SK-N-SH (cell line): ENCODE data around the gene SSBP2. TPM values are rescaled to one million over a fixed set of nuclear protein-coding genes. Genes with fewer than 3 reads are reported as not detected.

ENCODE experiments used
- CTCF ChIA-PET: fragments of 300-600, 350-600 bp; formaldehyde crosslinking; extraction: SDS; loops from one replicate; lab custom pipeline; 2021; lab: Yijun Ruan, JAX
- POLR2A ChIA-PET: fragments of 350-600 bp; sonication (Branson Sonifier 250); formaldehyde crosslinking; extraction: SDS; loops from one replicate; lab custom pipeline; 2020; ENCODE audit warnings: antibody characterized with exemption, inconsistent platforms; lab: Yijun Ruan, JAX
- DNase-seq: peaks from one replicate; pipeline ENCODE4 v3.0.0; 2012
- H2AFZ ChIP-seq: fragments of 200-600 bp; sonication (generic); 2 replicates; pipeline ENCODE4 v1.8.1; 2016; ENCODE audit warnings: antibody characterized with exemption, mild to moderate bottlenecking, low read depth
- H3F3A ChIP-seq: fragments of 200-600 bp; sonication (generic); replicated peaks from 2 replicates; pipeline ENCODE3; 2016; ENCODE audit warnings: antibody characterized with exemption, mild to moderate bottlenecking; ENCODE audit not compliant: insufficient read depth
- H3K27ac ChIP-seq, 2 experiments: fragments of 200-500 bp in 1 of 2; fragments of 200-600 bp in 1 of 2; sonication (Bioruptor generic) in 1 of 2; sonication (generic), shearing (Covaris generic) in 1 of 2; 2 replicates each; pipeline versions ENCODE4 v1.5.1 to v1.6.1; 2014 to 2016; ENCODE audit warnings: low read depth in 2 of 2, inconsistent platforms in 1 of 2, low read length in 1 of 2, mild to moderate bottlenecking in 1 of 2, mixed read lengths in 1 of 2
- H3K27me3 ChIP-seq: fragments of 200-600 bp; sonication (generic), shearing (Covaris generic); 2 replicates; pipeline ENCODE4 v1.6.1; 2016; ENCODE audit warnings: mixed run types; ENCODE audit not compliant: insufficient read depth
- H3K36me3 ChIP-seq, 2 experiments: fragments of 200-500 bp in 1 of 2; fragments of 200-600 bp in 1 of 2; sonication (Bioruptor generic) in 1 of 2; sonication (generic) in 1 of 2; replicated peaks in 1 of 2; 2 replicates each; pipeline versions ENCODE3 to v1.5.1; 2014 to 2016; ENCODE audit warnings: low read length in 1 of 2, mild to moderate bottlenecking in 1 of 2; ENCODE audit not compliant: insufficient read depth in 2 of 2, control insufficient read depth in 1 of 2
- H3K4me1 ChIP-seq, 2 experiments: fragments of 200-500 bp in 1 of 2; fragments of 200-600 bp in 1 of 2; sonication (Bioruptor generic) in 1 of 2; sonication (generic), shearing (Covaris generic) in 1 of 2; 2 replicates each; pipeline versions ENCODE4 v1.5.1 to v1.6.1; 2014 to 2016; ENCODE audit warnings: low read depth in 1 of 2, low read length in 1 of 2, mixed run types in 1 of 2; ENCODE audit not compliant: insufficient read depth in 2 of 2, control insufficient read depth in 1 of 2
- H3K4me2 ChIP-seq: fragments of 200-600 bp; sonication (generic), shearing (Covaris generic); 2 replicates; pipeline ENCODE4 v1.6.1; 2017; ENCODE audit warnings: mixed run types
- H3K4me3 ChIP-seq, 2 experiments: fragments of 200-500 bp in 1 of 2; fragments of 200-600 bp in 1 of 2; sonication (Bioruptor generic) in 1 of 2; sonication (generic), shearing (Covaris generic) in 1 of 2; 2 replicates each; pipeline versions ENCODE4 v1.5.1 to v1.8.1; 2014 to 2016; ENCODE audit warnings: low read depth in 2 of 2, inconsistent platforms in 1 of 2, low read length in 1 of 2, mild to moderate bottlenecking in 1 of 2, mixed read lengths in 1 of 2, moderate library complexity in 1 of 2
- H3K79me2 ChIP-seq: fragments of 200-600 bp; sonication (generic); 2 replicates; pipeline ENCODE4 v1.8.1; 2017; ENCODE audit warnings: mild to moderate bottlenecking; ENCODE audit not compliant: insufficient read depth
- H3K9ac ChIP-seq: fragments of 200-600 bp; sonication (generic); 2 replicates; pipeline ENCODE4 v1.6.1; 2017; ENCODE audit warnings: mixed run types
- H3K9me2 ChIP-seq: fragments of 200-600 bp; sonication (generic); 2 replicates; pipeline ENCODE4 v1.6.1; 2017; ENCODE audit warnings: mixed run types
- H3K9me3 ChIP-seq: fragments of 200-600 bp; sonication (generic); 2 replicates; pipeline ENCODE4 v1.6.1; 2017; ENCODE audit warnings: mixed run types, mild to moderate bottlenecking, moderate library complexity
- H4K20me1 ChIP-seq: fragments of 200-600 bp; sonication (generic); 2 replicates; pipeline ENCODE4 v1.6.1; 2017; ENCODE audit warnings: mild to moderate bottlenecking, mixed run types; ENCODE audit not compliant: insufficient read depth
- EZH2phosphoT487 ChIP-seq: fragments of 200-600 bp; sonication (generic); IDR thresholded peaks from 2 replicates; pipeline ENCODE4 v1.6.1; 2017; ENCODE audit warnings: low read depth, mixed run types, mild to moderate bottlenecking, antibody characterized with exemption, moderate library complexity, borderline replicate concordance
- FOSL2 ChIP-seq: IDR thresholded peaks from 2 replicates; pipeline ENCODE4 v1.4.0; 2012; ENCODE audit warnings: low read depth, mild to moderate bottlenecking, moderate library complexity, borderline replicate concordance
- FOXM1 ChIP-seq: IDR thresholded peaks from 2 replicates; pipeline ENCODE4 v1.4.0; 2012; ENCODE audit warnings: low read depth, mild to moderate bottlenecking
- GABPA ChIP-seq: IDR thresholded peaks from 2 replicates; pipeline ENCODE4 v1.4.0; 2012; ENCODE audit warnings: low read depth, mild to moderate bottlenecking
- GATA2 ChIP-seq: sonication (generic); formaldehyde crosslinking; IDR thresholded peaks from 2 replicates; pipeline ENCODE4 v1.5.0; 2020; ENCODE audit warnings: mild to moderate bottlenecking, missing genetic modification reagents
- JUND ChIP-seq: IDR thresholded peaks from 2 replicates; pipeline ENCODE4 v1.4.0; 2012
- MAX ChIP-seq: IDR thresholded peaks from 2 replicates; pipeline ENCODE4 v1.4.0; 2012; ENCODE audit warnings: low read depth
- MXI1 ChIP-seq: IDR thresholded peaks from 2 replicates; pipeline ENCODE4 v1.6.1; 2012; ENCODE audit warnings: mild to moderate bottlenecking, low read depth, low read length, improper control_type of control experiment
- NFIC ChIP-seq: IDR thresholded peaks from 2 replicates; pipeline ENCODE4 v1.4.0; 2012; ENCODE audit warnings: borderline replicate concordance
- PBX3 ChIP-seq: IDR thresholded peaks from 2 replicates; pipeline ENCODE4; 2012
- POLR2AphosphoS5 ChIP-seq: IDR thresholded peaks from 2 replicates; pipeline ENCODE4 v1.6.1; 2012; ENCODE audit warnings: low read depth, low read length
- RAD21 ChIP-seq: IDR thresholded peaks from 2 replicates; pipeline ENCODE4 v1.6.1; 2012; ENCODE audit warnings: mild to moderate bottlenecking, low read length
- RXRA ChIP-seq: IDR thresholded peaks from 2 replicates; pipeline ENCODE4 v1.4.0; 2012; ENCODE audit warnings: low read depth, mild to moderate bottlenecking, borderline replicate concordance
- SIN3A ChIP-seq: IDR thresholded peaks from 2 replicates; pipeline ENCODE4 v1.6.1; 2012; ENCODE audit warnings: low read depth, mild to moderate bottlenecking, low read length, moderate library complexity, borderline replicate concordance
- TAF1 ChIP-seq: IDR thresholded peaks from 2 replicates; pipeline ENCODE4 v1.6.1; 2012; ENCODE audit warnings: low read depth, mild to moderate bottlenecking, low read length, moderate library complexity, borderline replicate concordance
- USF2 ChIP-seq: fragments of 150-350 bp; IDR thresholded peaks from 2 replicates; pipeline ENCODE4 v1.6.1; 2017; ENCODE audit warnings: antibody characterized with exemption, low read length, low read depth, borderline replicate concordance
- YY1 ChIP-seq: IDR thresholded peaks from 2 replicates; pipeline ENCODE4 v1.4.0; 2012; ENCODE audit warnings: low read depth, mild to moderate bottlenecking
- WGBS: methylation state at CpG from one replicate; pipeline ENCODE4 v1.1.6; 2017; ENCODE audit warnings: low lambda C conversion rate; 5-methylcytosine and 5-hydroxymethylcytosine counted together
- polyA plus RNA-seq, 3 experiments: library from polyadenylated mRNA; depleted of rRNA; stranded (reverse); fragments of >200 nt; gene quantifications; 2 replicates each; pipeline ENCODE4 v1.2.3, GENCODE V29; 2012

The SSBP2 gene
- polyA plus RNA-seq, 1 of the 3 experiments (the other 2 are of a cell fraction), result 35.3 TPM

GRCh38 chr5:81794226-81794625 is 43.3 kb upstream of the SSBP2 start:
- ChIA-PET CTCF (interaction anchor here (1.0 kb wide), 1 partner anchor 63 kb away, joined by 3 read pairs; no protein-coding TSS in a partner anchor), POLR2A (no interaction called here)
- Histone ChIP-seq H3K36me3 (no peaks in the 10 kb centered on the region), H3K79me2 (no peaks in the 10 kb centered on the region), H3K9me3 (no peaks in the 10 kb centered on the region), H2AFZ (no peak overlapping the region), H3F3A (no peaks in the 10 kb centered on the region), H4K20me1 (no peaks in the 10 kb centered on the region), H3K4me3 (no peak overlapping the region), H3K27ac (no peak overlapping the region), H3K4me2 (no peak overlapping the region), H3K9ac (no peak overlapping the region), H3K9me2 (no peaks in the 10 kb centered on the region), H3K4me1 (no peaks in the 10 kb centered on the region), H3K27me3 (no peaks in the 10 kb centered on the region)
- no peak for TF ChIP-seq TAF1
- no peak for TF ChIP-seq POLR2AphosphoS5
- TF ChIP-seq GATA2 (CRISPR knock-in tag), result no peak
- TF ChIP-seq MAX, result no peak
- no peak for TF ChIP-seq MXI1
- TF ChIP-seq USF2, result no peak
- whole genome bisulfite sequencing, result 89% methylated on average over 4 of the region's 4 CpGs
- DNase-seq, result no peak

- Histone ChIP-seq H3K4me3 (no peak overlapping the region), H4K20me1 (no peaks in the 10 kb centered on the region), H3K9me2 (no peaks in the 10 kb centered on the region), H3K4me1 (peaks cover 13 to 23% of the 10 kb centered on the region in 2 experiments; a peak in 3 of 4 replicates), H3K79me2 (no peaks in the 10 kb centered on the region), H3K27ac (no peak overlapping the region), H3K4me2 (no peak overlapping the region), H3K36me3 (no peaks in the 10 kb centered on the region), H2AFZ (no peak overlapping the region), H3K9ac (no peak overlapping the region), H3F3A (no peaks in the 10 kb centered on the region), H3K27me3 (no peaks in the 10 kb centered on the region), H3K9me3 (no peaks in the 10 kb centered on the region)
- no peak for DNase-seq
- 90% methylated on average over 9 of the region's 9 CpGs for whole genome bisulfite sequencing
- TF ChIP-seq RXRA (no peak), FOXM1 (no peak), GABPA (no peak), USF2 (no peak), JUND (no peak), NFIC (no peak), PBX3 (no peak), RAD21 (no peak), EZH2phosphoT487 (no peak), FOSL2 (no peak), SIN3A (no peak), GATA2 (CRISPR knock-in tag) (no peak), YY1 (no peak)
- POLR2A ChIA-PET, result no interaction called here
- CTCF ChIA-PET, result interaction anchor here (0.7 to 0.8 kb wide), 2 partner anchors 67 to 380 kb away, joined by 3 read pairs; no protein-coding TSS in a partner anchor
Measured at GRCh38 chr5:81790336-81790735, 39.4 kb upstream of the SSBP2 start.
